GM19238 (cell line): ENCODE results near the gene DYSF.

ENCODE experiments used
- DNase-seq: peaks from one replicate; pipeline ENCODE4 v3.0.0; 2011; ENCODE audit warnings: low spot score; ENCODE audit not compliant: insufficient read length

Gene DYSF

GRCh38 chr2:71530211-71530610 lies 76.8 kb downstream of the DYSF start:
- no peak for DNase-seq

- peak; percentile 39 for DNase-seq
Observed at GRCh38 chr2:71530641-71531332, 77.4 kb downstream of the DYSF start.

DNA sequence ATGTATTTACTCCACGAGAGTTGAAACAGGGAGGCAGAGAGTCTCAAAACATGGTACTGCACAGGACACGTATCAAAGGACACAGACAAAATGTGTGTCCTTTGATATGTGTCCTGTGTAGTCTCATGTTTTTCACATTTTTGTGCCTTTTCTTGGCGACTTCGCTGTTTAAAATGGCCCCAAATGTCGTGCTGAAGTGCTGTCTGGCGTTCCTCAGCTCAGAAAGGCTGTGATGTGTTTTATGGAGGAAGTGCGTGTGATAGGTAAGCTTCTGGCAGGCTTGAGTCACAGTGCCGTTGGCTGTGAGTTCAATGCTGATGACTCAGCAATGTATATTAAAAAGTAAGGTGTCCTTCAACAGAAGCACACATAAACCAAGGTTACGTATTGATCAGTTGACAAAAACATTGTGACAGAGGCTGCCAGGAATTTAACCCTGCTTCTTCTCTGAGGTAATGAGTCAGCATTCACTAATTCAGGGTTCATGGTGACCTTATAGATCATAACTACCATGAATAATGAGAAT lies 78.2 kb downstream of the DYSF start:
- DNase-seq: no peak

DNA sequence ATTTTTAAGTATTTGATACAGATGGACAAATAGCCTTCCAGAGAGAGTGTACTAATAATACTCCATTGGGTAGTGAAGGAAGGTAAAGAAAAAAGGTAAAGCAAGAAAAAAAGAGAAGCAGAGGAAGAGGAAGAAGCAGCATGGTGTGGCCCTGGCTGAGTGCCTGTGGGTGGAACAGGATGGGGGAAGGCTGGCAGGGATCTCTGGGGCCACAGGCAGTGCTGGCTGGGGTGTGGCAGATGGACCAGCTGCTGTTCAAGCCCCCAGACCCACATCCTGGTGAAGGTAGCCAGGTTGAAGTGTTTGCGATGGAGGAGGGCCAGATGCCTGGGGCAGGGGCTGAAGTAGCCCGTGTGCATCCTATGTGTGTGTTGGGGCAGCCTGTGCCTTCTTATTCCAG lies 79.0 kb downstream of the DYSF start:
- no peak for DNase-seq

DNA sequence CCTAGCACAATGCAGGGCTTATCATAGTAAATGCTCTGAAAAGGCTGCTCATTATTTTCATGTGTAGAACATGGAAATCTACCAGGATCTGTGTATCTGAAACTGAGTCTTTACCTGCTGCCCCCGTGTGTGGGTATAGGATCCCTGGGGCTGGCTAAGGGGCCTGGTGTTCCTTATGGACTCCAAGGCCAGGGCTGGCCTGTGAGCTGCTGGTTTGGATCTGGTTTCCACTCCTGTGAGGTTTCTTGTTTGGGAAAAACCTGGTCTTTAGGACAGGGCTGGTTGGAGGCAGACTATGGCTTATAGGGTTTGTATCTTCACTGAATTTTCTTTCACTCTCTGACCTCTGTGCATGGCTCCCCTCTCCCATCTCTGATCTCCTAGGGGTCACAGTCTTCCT lies 80.8 kb downstream of the DYSF start:
- no peak for DNase-seq

GRCh38 chr2:71534826-71535225 lies 81.5 kb downstream of the DYSF start:
- no peak for DNase-seq

- no peak for DNase-seq
Observed at GRCh38 chr2:71535526-71535925, 82.2 kb downstream of the DYSF start.

GRCh38 chr2:71536226-71536671 lies 82.9 kb downstream of the DYSF start:
- no peak for DNase-seq

- no peak for DNase-seq
Observed at GRCh38 chr2:71538241-71538640, 84.9 kb downstream of the DYSF start.

- no peak for DNase-seq
Observed at GRCh38 chr2:71538656-71539265, 85.4 kb downstream of the DYSF start.

- no peak for DNase-seq
Observed at GRCh38 chr2:71540818-71541217, 87.5 kb downstream of the DYSF start.

DNA sequence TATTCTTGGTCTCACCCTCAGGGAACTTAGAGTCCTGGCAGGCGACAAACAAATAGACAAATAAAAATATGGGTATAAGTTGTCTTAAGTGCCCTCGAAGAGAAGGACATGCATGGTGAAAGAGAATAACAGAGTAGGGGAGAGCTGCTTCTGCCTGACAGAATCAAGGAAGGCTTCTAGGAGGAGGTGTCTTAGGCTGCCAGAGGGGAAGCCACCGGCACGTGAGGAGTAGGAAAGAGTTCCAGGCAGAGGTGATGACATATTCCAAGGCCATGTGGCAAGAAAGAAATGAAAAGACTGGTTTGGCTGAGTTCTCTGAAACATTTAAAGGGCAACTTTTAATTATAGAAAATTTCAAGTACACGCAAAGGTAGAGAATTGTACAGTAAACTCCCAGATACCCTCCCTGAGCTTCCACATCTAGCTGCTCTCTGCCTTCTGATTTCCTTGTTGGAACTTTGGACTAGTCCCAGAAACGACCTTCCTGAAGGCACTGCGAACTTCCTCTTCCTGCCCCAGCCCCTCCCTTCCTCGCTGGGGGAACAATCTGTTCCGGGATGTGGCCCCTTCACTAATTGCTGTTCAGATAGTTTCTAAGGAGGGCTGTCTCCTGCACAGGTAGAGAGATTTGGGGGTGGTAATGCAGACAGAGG lies 91.7 kb downstream of the DYSF start:
- no peak for DNase-seq

- DNase-seq: peak; percentile 60
Observed at GRCh38 chr2:71545572-71546274, 92.4 kb downstream of the DYSF start.

GRCh38 chr2:71546275-71546638 lies 92.9 kb downstream of the DYSF start:
- DNase-seq: no peak

GRCh38 chr2:71546777-71547281 lies 93.5 kb downstream of the DYSF start:
- DNase-seq: no peak

DNA sequence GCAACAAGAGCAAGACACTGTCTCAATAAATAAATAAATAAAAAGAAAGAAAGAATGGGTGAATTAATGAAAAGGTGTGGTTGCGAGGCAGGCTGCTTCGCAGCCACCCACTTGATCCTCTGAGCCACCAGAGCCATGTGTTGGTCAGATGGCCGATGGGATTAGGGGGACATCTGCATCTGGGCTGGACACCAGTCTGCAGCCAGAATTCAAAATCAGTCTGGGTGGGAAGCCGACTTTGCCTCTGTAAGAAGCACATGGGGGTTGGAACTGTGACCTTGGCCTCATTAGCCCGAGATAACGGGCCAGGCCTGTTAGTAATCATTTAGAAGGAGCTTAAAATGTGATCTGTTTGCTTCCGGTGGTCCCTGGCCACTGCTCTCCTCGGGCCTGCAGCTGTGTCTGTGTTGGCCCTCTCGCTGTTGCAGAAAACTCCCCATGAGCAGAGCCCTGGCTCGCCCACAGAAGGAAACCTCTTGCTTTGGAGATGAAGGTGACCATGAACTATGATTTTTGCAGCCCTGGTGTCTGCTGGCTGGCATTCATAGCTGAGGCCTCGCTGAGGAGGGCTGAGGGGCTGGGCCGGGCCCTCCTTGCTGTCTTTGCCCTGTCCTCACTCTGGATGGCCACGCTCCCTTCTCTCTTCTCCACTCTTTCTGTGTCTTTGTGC lies 94.4 kb downstream of the DYSF start:
- no peak for DNase-seq

- peak; percentile 72 for DNase-seq
Observed at GRCh38 chr2:71548646-71549425, 95.5 kb downstream of the DYSF start.

DNA sequence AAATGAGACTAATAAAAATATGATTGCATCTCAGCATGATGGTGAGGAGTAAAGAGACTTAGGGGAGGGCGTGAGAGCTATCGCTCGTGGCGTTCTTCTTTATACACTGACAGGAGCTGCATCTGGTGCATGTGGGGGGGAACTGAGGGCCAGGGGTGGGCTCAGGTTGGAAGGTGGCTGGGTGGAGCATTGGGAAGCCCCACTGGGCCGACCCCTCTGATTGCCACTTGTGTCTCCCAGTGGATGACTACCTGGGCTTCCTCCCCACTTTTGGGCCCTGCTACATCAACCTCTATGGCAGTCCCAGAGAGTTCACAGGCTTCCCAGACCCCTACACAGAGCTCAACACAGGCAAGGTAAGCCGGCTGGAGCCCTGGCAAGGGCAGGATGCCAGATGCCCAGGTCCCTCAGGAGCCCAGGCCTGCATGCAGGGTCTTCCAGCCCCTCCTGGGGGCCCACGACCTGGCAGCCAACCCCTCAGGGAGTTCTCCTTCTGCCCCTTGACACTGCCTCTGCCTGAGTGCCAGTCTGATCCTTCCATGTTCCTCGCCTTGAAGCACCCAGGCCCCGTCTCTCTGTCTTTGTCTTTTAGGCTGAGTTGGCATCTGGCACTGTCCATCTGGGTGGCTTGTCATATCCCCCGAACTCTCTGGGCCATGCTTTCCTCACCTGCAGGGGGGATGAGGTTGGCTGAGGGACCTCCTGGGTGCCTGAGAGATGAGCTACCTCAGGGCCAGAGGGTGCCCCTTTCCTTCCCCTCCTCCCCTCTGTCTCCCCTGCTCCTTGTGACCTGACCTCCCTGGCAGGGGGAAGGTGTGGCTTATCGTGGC lies 97.7 kb downstream of the DYSF start:
- DNase-seq: no peak

DNA sequence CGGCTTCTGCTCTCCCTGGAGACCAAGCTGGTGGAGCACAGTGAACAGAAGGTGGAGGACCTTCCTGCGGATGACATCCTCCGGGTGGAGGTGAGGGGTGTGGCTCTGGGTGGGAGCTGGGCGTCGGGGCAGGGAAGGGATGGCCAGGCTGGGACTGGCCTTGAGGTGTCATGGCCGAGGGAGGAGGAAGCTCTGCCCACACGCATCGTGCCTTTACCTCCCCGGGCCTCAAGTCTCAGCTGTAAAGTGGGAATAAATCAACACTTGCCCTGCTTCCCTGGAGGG lies 98.2 kb downstream of the DYSF start:
- DNase-seq: no peak

DNA sequence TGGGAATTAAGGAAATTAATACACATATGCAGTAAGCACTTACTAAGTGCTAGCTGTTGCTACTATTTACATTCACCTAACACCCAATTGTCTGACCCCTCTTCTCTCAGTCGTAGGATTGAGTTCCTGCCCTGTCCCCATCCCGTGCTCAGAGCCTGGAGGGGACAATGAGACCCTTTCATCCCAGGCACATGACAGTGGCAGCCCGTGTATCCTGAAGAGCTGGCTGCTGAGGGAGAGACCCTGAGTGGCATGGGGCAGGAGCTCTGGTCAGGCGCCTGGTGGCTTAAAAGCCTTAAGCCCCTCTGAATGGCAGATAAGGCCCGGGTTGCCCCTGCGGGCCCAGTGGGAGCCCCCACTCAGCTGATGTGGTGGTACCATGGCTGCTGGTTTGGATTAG lies 99.0 kb downstream of the DYSF start:
- no peak for DNase-seq
